Sigmoid colon (tissue), 7 donors: ENCODE results near the gene WFIKKN2. TPM values are rescaled to one million over a fixed set of nuclear protein-coding genes. Genes with fewer than 3 reads are reported as not detected.

Experiments used
- DNase-seq: peaks from one replicate; pipeline ENCODE4 v3.0.0-alpha.2; 2019
- H3K27ac ChIP-seq, 4 donors: fragments of 200-600 bp; sonication (generic); one replicate each; pipeline ENCODE4 v1.5.1; 2016 to 2019; ENCODE audit warnings: mild to moderate bottlenecking in 1 of 4
- H3K27me3 ChIP-seq, 3 donors: fragments of 200-600 bp; sonication (generic); one replicate each; pipeline ENCODE4 v1.5.1; 2019; ENCODE audit warnings: mild to moderate bottlenecking in 1 of 3
- H3K36me3 ChIP-seq, 4 donors: fragments of 200-600 bp; sonication (generic); one replicate each; pipeline ENCODE4 v1.5.1; 2016 to 2019
- H3K4me1 ChIP-seq, 4 donors: fragments of 200-600 bp; sonication (generic); one replicate each; pipeline ENCODE4 v1.5.1; 2017 to 2019
- H3K4me3 ChIP-seq, 4 donors: fragments of 200-600 bp; sonication (generic); one replicate each; pipeline ENCODE4 v1.5.1; 2017 to 2019; ENCODE audit warnings: mild to moderate bottlenecking in 2 of 4, moderate library complexity in 1 of 4
- H3K9me3 ChIP-seq, 4 donors: fragments of 200-600 bp in 3 of 4; sonication (generic) in 3 of 4; one replicate each; pipeline versions ENCODE4 v1.5.1 to v1.6.1; 2013 to 2019
- CTCF ChIP-seq, 4 experiments: fragments of 450-650 bp in 3 of 4; fragments of 200-600 bp in 1 of 4; IDR thresholded peaks; one replicate each; pipeline ENCODE4 v1.5.1; 2016 to 2019; ENCODE audit warnings: antibody characterized with exemption in 4 of 4, mild to moderate bottlenecking in 3 of 4, moderate library complexity in 2 of 4
- EP300 ChIP-seq, 4 donors: sonication (generic); formaldehyde crosslinking; IDR thresholded peaks; one replicate each; pipeline ENCODE4 v1.6.1; 2017; ENCODE audit warnings: antibody characterized with exemption in 4 of 4
- POLR2A ChIP-seq, 2 donors: fragments of 450-650 bp; IDR thresholded peaks; one replicate each; pipeline ENCODE4 v1.6.1; 2016; ENCODE audit warnings: antibody characterized with exemption in 2 of 2, mild to moderate bottlenecking in 2 of 2, moderate library complexity in 2 of 2
- POLR2AphosphoS5 ChIP-seq, 4 donors: sonication (generic); formaldehyde crosslinking; IDR thresholded peaks; one replicate each; pipeline ENCODE4 v1.6.1; 2017; ENCODE audit warnings: antibody characterized with exemption in 4 of 4
- WGBS, 2 donors: extraction: QIAGEN DNeasy Blood & Tissue Kit; methylation state at CpG; one replicate each; pipeline ENCODE4 v1.1.7; 2013; 5-methylcytosine and 5-hydroxymethylcytosine counted together
- intact Hi-C: fragments of 100-400 bp; cut with DNase I; formaldehyde crosslinking; loops from one replicate; pipeline ENCODE4 v1.15.1; 2023
- polyA plus RNA-seq, 3 donors: library from polyadenylated mRNA; stranded (reverse); fragments of 200-250 nt; gene quantifications; one replicate each; pipeline ENCODE4 v1.2.3, GENCODE V29; 2013
- total RNA-seq, 4 donors: library from RNA; depleted of rRNA; stranded (reverse); fragments of >200 nt; gene quantifications; one replicate each; pipeline ENCODE4 v1.1.0, GENCODE V29; 2016
- donor health status: healthy with polysubstance abuse.
- donor health status: Bipolar disorder and iron deficiency.
- donor health status: healthy.

The WFIKKN2 gene
- total and polyA plus RNA-seq, 7 donors: under 0.01 to 1.1 (median 0.11) TPM; not detected in 1

GRCh38 chr17:50822550-50822949 lies 12.8 kb upstream of the WFIKKN2 start:
- Histone ChIP-seq H3K4me3 (no peak overlapping the region), H3K36me3 (no peaks in the 10 kb centered on the region), H3K27me3 (no peaks in the 10 kb centered on the region), H3K4me1 (peaks cover 0 to 3% (median under 1%) of the 10 kb centered on the region in 4 donors), H3K9me3 (no peaks in the 10 kb centered on the region), H3K27ac (no peak overlapping the region)
- no peak for TF ChIP-seq POLR2AphosphoS5 (IDR thresholded peaks at IDR 0.05)
- TF ChIP-seq POLR2A (IDR thresholded peaks at IDR 0.05): no peak
- TF ChIP-seq EP300 (IDR thresholded peaks at IDR 0.05): no peak
- no peak for TF ChIP-seq CTCF (IDR thresholded peaks at IDR 0.05)
- intact Hi-C loops: no loop called here
- no peak for DNase-seq
- 93 to 97% methylated on average over 2 of the region's 2 CpGs for WGBS, 2 donors

GRCh38 chr17:50824429-50824828 lies 11.0 kb upstream of the WFIKKN2 start:
- no peaks in the 10 kb centered on the region for H3K27me3 ChIP-seq
- no peak overlapping the region for H3K27ac ChIP-seq
- no peaks in the 10 kb centered on the region for H3K4me1 ChIP-seq
- intact Hi-C loops: no loop called here
- WGBS, 2 donors: 95 to 97% methylated on average over 2 of the region's 2 CpGs
- H3K36me3 ChIP-seq: no peaks in the 10 kb centered on the region
- no peaks in the 10 kb centered on the region for H3K9me3 ChIP-seq
- no peak for DNase-seq
- H3K4me3 ChIP-seq: no peak overlapping the region
- TF ChIP-seq CTCF (IDR thresholded peaks at IDR 0.05) (no peak), POLR2AphosphoS5 (IDR thresholded peaks at IDR 0.05) (no peak), EP300 (IDR thresholded peaks at IDR 0.05) (no peak), POLR2A (IDR thresholded peaks at IDR 0.05) (no peak)

- no peak for TF ChIP-seq POLR2A (IDR thresholded peaks at IDR 0.05)
- TF ChIP-seq EP300 (IDR thresholded peaks at IDR 0.05): no peak
- TF ChIP-seq POLR2AphosphoS5 (IDR thresholded peaks at IDR 0.05): no peak
- TF ChIP-seq CTCF (IDR thresholded peaks at IDR 0.05): no peak
- no peaks in the 10 kb centered on the region for H3K27me3 ChIP-seq
- no peaks in the 10 kb centered on the region for H3K36me3 ChIP-seq
- DNase-seq: no peak
- H3K4me1 ChIP-seq: no peaks in the 10 kb centered on the region
- intact Hi-C loops: no loop called here
- no peak overlapping the region for H3K27ac ChIP-seq
- no peaks in the 10 kb centered on the region for H3K9me3 ChIP-seq
- no peak overlapping the region for H3K4me3 ChIP-seq
These were observed 10.2 kb upstream of the WFIKKN2 start for GRCh38 chr17:50825188-50825587.

GRCh38 chr17:50828508-50829170 lies 6.7 kb upstream of the WFIKKN2 start:
- TF ChIP-seq EP300 (IDR thresholded peaks at IDR 0.05) (no peak), CTCF (IDR thresholded peaks at IDR 0.05) (no peak), POLR2AphosphoS5 (IDR thresholded peaks at IDR 0.05) (no peak), POLR2A (IDR thresholded peaks at IDR 0.05) (no peak)
- no peak for DNase-seq
- Histone ChIP-seq H3K27ac (no peak overlapping the region), H3K4me3 (no peak overlapping the region), H3K4me1 (no peaks in the 10 kb centered on the region), H3K36me3 (no peaks in the 10 kb centered on the region), H3K27me3 (no peaks in the 10 kb centered on the region), H3K9me3 (no peaks in the 10 kb centered on the region)
- intact Hi-C loops: no loop called here
- 65 to 70% methylated on average over 6 of the region's 6 CpGs for WGBS, 2 donors

- intact Hi-C loops: no loop called here
- H3K27ac ChIP-seq: no peak overlapping the region
- H3K36me3 ChIP-seq: no peaks in the 10 kb centered on the region
- 63 to 67% methylated on average over 6 of the region's 6 CpGs for WGBS, 2 donors
- no peaks in the 10 kb centered on the region for H3K27me3 ChIP-seq
- no peaks in the 10 kb centered on the region for H3K9me3 ChIP-seq
- no peaks in the 10 kb centered on the region for H3K4me1 ChIP-seq
- no peak overlapping the region for H3K4me3 ChIP-seq
- TF ChIP-seq POLR2AphosphoS5 (IDR thresholded peaks at IDR 0.05) (no peak), EP300 (IDR thresholded peaks at IDR 0.05) (no peak), POLR2A (IDR thresholded peaks at IDR 0.05) (no peak), CTCF (IDR thresholded peaks at IDR 0.05) (no peak)
- no peak for DNase-seq
These were observed 6.1 kb upstream of the WFIKKN2 start for GRCh38 chr17:50829332-50829731.
